HG02840 (cell line): ENCODE data around the gene FLT1.

Experiments used
- ATAC-seq: cut with Tn5 transposase; IDR thresholded peaks from one replicate; pipeline ENCODE4 v1.9.1; 2021; ENCODE audit warnings: mild to moderate bottlenecking, moderate library complexity, moderate number of reproducible peaks; ENCODE audit not compliant: unreplicated experiment, low FRiP score

The FLT1 gene

DNA sequence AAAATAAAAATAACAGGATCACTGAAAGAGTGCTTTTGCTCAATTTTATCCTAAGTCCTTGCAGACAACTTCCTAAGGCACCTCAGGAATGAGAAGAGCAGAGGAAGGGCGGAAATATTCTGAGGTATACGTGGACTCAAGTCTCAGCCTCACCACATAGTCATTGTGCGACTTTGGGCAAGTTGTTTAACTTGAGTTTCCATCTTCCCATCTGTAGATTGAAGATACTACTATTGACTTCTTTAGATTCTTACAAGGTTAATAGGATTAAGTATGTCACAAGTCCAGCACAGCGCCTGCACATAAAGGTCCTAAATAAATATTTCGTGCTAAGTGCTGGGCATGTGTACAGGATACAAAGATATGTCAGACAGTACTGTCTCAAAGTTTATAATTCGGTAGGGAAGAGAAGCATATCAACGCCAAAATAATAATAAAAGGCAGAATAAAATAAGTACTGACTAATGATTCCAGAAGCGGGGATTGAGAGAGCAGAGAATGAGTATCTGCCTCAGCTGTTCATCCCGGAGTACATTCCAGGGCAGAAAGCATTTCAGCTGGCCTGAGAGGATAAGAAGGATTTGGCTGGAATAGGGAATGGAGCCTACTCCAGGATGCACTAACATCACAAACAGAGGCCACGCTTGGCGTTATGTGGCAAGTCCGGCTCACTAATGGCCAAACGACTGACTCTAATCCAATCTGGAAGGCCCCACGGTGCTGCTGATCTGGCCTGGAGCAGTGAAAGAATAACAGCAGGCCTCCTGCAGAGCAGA is 139.7 kb downstream of the FLT1 start:
- no peak for ATAC-seq

GRCh38 chr13:28353679-28354078 is 141.2 kb downstream of the FLT1 start:
- ATAC-seq: no peak

DNA sequence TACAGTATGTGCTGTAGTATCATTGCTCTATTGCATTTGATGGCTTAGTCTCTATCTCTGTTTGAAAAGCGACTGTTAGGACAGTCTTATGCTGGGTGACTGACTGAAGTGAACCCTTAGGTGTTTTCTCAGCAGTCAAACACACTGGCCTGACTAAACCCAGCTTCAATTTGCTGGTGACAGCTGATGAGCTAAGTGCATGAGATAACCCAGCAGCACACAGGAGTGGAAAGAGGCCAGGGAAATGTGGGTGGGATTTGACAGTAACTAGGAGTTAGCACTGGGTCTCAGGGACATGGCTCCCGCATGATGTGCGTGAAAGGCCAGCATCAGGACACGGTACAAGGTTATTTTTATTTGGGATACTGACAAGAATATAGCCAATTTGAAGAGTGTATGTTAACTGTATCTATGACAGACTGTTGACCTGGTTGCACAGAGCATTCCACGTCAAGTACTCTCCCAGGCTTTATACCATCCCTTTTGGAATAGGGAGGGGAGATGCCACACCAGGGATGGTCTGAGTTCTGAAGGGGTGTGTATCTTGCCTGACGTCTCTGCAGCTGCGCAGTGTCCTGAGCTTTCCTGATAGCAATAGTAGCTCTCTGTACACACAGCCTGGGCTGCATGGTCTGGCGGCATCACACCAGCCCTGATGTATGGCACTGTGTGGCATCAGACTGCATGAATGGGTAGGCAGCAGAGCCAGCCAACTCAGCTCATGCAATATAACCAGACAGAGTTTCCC is 144.8 kb downstream of the FLT1 start:
- ATAC-seq: no peak

GRCh38 chr13:28349371-28349770 is 145.6 kb downstream of the FLT1 start:
- ATAC-seq: no peak

GRCh38 chr13:28347456-28348371 is 147.2 kb downstream of the FLT1 start:
- no peak for ATAC-seq

DNA sequence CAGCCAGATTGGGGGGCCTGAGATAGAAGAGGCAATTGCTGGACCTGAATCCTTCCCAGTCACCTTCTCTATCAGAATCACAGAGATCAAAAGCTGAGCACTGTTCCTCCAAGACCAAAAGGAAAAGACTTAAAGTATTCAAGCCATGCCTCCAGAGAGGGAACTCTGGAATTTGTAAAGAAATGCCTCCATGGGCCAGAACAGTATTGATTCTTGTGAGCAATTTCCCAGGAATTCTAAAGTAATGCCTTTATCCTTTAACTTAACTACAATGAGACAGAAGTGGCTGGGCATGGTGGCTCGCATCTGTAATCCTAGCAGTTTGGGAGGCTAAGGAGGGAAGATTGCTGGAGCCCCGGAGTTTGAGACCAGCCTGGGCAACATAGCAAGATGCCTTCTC is 148.8 kb downstream of the FLT1 start:
- ATAC-seq: no peak

- no peak for ATAC-seq
These were observed 150.8 kb downstream of the FLT1 start for GRCh38 chr13:28344163-28344562.

DNA sequence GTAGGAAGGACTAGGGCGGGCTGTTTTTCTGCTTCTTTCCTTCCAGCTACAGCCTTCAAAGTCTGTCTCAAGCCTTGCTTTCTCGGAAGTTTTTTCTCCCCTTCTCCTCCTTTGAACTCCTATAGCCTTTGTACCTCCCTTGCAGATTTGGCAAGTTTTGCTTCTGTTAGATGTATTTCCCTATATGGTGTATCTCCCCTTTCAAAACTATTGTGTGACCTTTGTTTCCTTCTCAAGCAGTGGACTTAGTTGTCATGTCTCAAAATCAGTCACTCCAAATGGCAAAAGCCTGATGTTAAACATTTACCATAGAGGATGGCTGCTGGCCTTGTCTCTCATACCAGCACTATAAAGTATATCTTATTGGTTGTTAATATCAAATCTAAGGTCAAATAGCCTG is 152.7 kb downstream of the FLT1 start:
- no peak for ATAC-seq

GRCh38 chr13:28340272-28340793 is 154.6 kb downstream of the FLT1 start:
- ATAC-seq: no peak

DNA sequence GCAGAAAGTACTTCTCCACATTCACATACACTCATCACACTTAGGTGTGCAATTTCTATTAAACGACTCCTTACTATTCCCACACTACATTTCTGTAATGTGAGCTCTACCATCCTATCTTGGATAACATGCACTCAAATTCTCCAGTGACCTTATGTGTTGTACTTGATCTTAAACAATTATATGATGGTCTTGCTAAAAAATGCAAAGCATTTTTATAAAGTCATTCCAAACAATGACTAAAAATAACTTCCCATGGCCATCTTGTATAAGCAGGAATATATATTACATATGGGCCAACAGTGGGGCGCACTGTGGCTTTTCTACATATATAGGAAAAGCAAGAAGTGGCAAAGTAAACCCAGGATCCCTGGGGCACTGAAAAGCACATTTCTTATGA is 155.5 kb downstream of the FLT1 start:
- ATAC-seq: no peak

DNA sequence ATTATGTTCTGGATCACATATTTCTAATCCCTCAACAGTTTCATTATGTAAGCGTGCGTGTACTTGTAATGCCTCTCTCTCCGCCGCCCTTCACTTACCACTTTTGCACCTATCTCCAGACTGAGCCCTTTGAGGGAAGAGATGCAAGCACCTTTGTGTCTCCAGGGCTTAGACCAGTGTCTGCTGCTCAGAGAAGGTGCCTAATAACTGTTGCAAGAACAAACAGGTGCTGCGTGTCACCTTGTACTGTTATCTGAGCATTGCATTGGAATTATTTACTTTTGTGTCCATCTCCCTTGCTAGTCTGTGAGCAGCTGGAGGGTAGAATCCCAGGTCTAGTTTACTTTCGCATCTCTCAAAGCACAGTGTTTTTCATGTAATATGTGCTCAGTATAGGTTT is 156.2 kb downstream of the FLT1 start:
- no peak for ATAC-seq

GRCh38 chr13:28338006-28338574 is 156.8 kb downstream of the FLT1 start:
- no peak for ATAC-seq

DNA sequence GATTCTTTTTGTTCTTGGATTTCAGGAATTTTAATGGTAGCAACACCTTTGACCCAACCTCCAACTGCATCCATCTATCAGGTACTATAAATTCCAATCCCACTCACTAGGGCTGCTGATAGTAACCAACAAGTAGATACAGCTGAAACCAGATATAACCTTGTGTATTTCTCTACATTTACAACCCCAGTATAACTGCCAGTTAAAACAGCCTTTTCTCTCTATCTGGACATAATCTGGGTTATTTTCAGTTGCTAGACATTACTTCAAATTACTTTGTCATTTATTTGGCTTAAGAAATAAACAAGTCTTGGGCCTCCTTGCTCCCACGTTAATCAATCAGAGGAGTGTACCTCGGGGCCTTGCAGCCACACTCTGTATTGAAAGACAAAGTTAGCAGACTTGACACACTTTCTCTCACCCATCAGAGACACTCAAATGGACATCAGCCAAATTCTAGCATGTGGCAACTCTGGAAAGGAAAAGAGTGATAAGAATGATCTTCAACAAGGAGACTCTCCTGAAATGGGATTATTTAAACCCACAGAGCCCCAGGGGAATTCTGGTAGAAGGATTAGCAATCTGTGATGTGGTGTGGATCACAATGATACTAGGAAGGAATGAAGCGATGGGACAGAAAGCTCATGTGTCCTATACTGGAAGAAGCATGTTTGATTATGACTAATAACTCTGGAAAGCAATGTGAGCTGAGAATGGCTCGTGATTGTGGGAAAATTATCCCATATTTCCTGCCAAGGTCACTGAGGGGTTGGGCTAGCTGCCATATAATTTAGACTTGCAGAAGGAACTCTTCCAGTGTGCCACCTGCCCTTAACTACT is 157.5 kb downstream of the FLT1 start:
- no peak for ATAC-seq

GRCh38 chr13:28336193-28336657 is 158.7 kb downstream of the FLT1 start:
- ATAC-seq: no peak

- no peak for ATAC-seq
These were observed 161.6 kb downstream of the FLT1 start for GRCh38 chr13:28333204-28333881.

DNA sequence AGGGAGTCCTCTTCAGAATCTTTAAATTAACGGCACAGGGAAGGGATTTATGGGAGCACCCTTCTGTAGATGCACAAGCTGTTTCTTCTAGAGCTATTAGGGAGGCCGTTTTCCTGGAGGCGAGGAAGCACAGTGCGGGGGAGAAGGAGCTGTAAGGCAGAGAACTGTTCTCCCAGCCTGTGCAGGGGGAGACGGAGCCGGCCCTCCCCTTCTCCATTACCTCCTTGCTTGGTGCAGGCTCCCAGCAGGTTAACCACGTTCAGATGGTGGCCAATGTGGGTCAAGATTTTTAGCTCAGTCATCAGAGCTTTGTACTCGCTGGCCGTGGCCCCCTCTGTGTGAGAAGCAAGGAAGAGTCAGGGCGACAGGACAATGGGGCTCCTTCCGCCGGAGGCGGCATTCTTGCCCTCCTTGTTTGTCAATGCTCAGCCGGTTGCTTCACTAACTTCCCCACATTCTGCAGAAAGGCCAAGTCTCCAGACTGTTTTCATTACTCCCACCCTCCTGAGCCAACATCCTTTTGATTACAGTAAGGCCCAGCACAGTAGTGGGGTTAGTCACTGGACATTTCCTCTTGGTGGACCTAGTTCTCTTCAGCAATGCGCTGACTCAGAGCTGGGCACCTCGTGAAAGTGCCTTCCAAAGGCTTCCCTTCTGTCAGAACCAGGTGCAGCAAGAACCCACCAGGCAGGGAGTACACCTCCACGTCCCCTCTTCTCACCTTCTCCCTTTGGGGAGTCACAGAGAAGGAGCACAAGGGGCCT is 165.4 kb downstream of the FLT1 start:
- ATAC-seq: no peak

GRCh38 chr13:28328271-28328607 is 166.7 kb downstream of the FLT1 start:
- no peak for ATAC-seq
